Transverse colon (tissue), 4 donors: ENCODE measurements around the gene TTC17. TPM values are rescaled to one million over a fixed set of nuclear protein-coding genes. Genes with fewer than 3 reads are reported as not detected.

ENCODE experiments used
- DNase-seq: peaks from one replicate; pipeline ENCODE4 v3.0.0-alpha.2; 2019
- H3K27ac ChIP-seq, 4 donors: fragments of 200-600 bp; sonication (generic); 2 replicates each; pipeline ENCODE4 v1.5.1; 2016 to 2018; ENCODE audit warnings: inconsistent platforms in 4 of 4
- H3K27me3 ChIP-seq: fragments of 200-600 bp; sonication (generic); 2 replicates; pipeline ENCODE4 v1.5.1; 2017; ENCODE audit warnings: inconsistent platforms
- H3K36me3 ChIP-seq, 4 donors: fragments of 200-600 bp; sonication (generic); 2 replicates each; pipeline ENCODE4 v1.5.1; 2017 to 2019; ENCODE audit warnings: inconsistent platforms in 4 of 4
- H3K4me1 ChIP-seq, 4 donors: fragments of 200-600 bp; sonication (generic); 2 replicates each; pipeline ENCODE4 v1.5.1; 2017 to 2020; ENCODE audit warnings: inconsistent platforms in 4 of 4
- H3K4me3 ChIP-seq, 4 donors: fragments of 200-600 bp; sonication (generic); 1 replicate in 1 of 4; 2 replicates in 3 of 4; pipeline versions ENCODE4 v1.5.1 to v1.6.1; 2017 to 2019; ENCODE audit warnings: inconsistent platforms in 4 of 4
- H3K9me3 ChIP-seq, 2 donors: fragments of 200-600 bp; sonication (generic); 2 replicates each; pipeline ENCODE4 v1.5.1; 2017 to 2019; ENCODE audit warnings: inconsistent platforms in 2 of 2
- EP300 ChIP-seq: sonication (generic); formaldehyde crosslinking; IDR thresholded peaks from one replicate; pipeline ENCODE4 v1.6.1; 2017; ENCODE audit warnings: antibody characterized with exemption, low read depth
- POLR2A ChIP-seq: fragments of 450-650 bp; IDR thresholded peaks from one replicate; pipeline ENCODE4 v1.6.1; 2016; ENCODE audit warnings: antibody characterized with exemption, mild to moderate bottlenecking, moderate library complexity
- POLR2AphosphoS5 ChIP-seq, 3 donors: sonication (generic); formaldehyde crosslinking; IDR thresholded peaks; one replicate each; pipeline ENCODE4 v1.6.1; 2016; ENCODE audit warnings: antibody characterized with exemption in 3 of 3
- WGBS, 2 donors: methylation state at CpG; one replicate each; pipeline ENCODE4 v1.1.5; 2018; ENCODE audit warnings: low coverage in 1 of 2; 5-methylcytosine and 5-hydroxymethylcytosine counted together
- in situ Hi-C, 4 donors: fragments of 200-750 bp; cut with MboI; loops; one replicate each; pipeline versions ENCODE4 v1.15.0 to v1.15.1; 2017; ENCODE audit warnings: low sequenced_read_pairs in 3 of 4, low pct_ligation_motif_present in 1 of 4, low pct_unique_long_range_greater_than_20kb in 1 of 4
- intact Hi-C: fragments of 100-400 bp; cut with DNase I; formaldehyde crosslinking; loops from one replicate; pipeline ENCODE4 v1.15.1; 2023; ENCODE audit warnings: low total_unique reads
- total RNA-seq, 4 donors: library from RNA; depleted of rRNA; stranded (reverse); fragments of >200 nt; gene quantifications; one replicate each; pipeline ENCODE4 v1.1.0, GENCODE V29; 2016
- TF ChIP-seq, protein P1 (sequence below), 5 experiments: fragments of 200-600 bp in 3 of 5; fragments of 450-650 bp in 2 of 5; sonication (generic) in 3 of 5; IDR thresholded peaks; 1 replicate in 2 of 5; 2 replicates in 3 of 5; pipeline ENCODE4 v1.5.1; 2016 to 2017; ENCODE audit warnings: antibody characterized with exemption in 5 of 5, inconsistent platforms in 3 of 5, mild to moderate bottlenecking in 2 of 5, moderate library complexity in 1 of 5

The TTC17 gene, protein sequence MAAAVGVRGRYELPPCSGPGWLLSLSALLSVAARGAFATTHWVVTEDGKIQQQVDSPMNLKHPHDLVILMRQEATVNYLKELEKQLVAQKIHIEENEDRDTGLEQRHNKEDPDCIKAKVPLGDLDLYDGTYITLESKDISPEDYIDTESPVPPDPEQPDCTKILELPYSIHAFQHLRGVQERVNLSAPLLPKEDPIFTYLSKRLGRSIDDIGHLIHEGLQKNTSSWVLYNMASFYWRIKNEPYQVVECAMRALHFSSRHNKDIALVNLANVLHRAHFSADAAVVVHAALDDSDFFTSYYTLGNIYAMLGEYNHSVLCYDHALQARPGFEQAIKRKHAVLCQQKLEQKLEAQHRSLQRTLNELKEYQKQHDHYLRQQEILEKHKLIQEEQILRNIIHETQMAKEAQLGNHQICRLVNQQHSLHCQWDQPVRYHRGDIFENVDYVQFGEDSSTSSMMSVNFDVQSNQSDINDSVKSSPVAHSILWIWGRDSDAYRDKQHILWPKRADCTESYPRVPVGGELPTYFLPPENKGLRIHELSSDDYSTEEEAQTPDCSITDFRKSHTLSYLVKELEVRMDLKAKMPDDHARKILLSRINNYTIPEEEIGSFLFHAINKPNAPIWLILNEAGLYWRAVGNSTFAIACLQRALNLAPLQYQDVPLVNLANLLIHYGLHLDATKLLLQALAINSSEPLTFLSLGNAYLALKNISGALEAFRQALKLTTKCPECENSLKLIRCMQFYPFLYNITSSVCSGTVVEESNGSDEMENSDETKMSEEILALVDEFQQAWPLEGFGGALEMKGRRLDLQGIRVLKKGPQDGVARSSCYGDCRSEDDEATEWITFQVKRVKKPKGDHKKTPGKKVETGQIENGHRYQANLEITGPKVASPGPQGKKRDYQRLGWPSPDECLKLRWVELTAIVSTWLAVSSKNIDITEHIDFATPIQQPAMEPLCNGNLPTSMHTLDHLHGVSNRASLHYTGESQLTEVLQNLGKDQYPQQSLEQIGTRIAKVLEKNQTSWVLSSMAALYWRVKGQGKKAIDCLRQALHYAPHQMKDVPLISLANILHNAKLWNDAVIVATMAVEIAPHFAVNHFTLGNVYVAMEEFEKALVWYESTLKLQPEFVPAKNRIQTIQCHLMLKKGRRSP
- total RNA-seq = 100 to 1,000 TPM in 3 of 4 donors, 10 to 100 TPM in 1; 78.2 to 428 (median 131) TPM

DNA sequence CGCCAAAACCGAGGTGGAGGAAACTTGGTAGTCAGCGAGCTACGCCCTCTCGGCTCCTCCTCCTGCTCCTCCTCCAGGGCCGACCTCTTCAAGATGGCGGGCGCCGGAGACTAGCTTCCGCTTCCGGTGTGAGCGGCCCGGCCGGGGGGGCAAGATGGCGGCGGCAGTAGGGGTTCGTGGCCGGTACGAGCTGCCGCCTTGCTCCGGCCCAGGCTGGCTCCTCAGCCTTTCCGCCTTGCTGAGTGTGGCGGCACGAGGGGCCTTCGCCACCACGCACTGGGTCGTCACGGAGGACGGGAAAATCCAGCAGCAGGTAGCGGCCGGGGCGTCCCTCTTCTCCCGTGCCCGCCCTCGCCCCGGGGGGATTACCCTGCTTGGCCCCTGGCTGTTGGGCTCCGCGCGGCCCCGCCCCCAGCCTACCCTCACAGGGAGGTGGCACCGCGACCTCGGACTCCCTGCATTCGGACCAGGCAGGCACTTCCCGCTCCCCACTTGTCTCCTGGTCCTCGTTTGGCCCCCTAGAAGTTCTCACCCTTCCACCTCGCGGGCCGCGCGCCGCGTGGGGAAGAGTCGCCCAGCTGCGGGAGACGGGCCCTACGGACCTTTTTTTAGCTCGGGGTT lies at the start of gene TTC17:
Gene TTC17 (plus strand): TSS at position 120 of the 621 bp plus-strand sequence. CDS start 35 bp downstream, at position 155.
- peak; percentile 95 for DNase-seq
- H3K36me3 ChIP-seq = no peaks in the 10 kb centered on the region
- H3K4me1 ChIP-seq = peaks cover 11 to 26% (median 23%) of the 10 kb centered on the region in 4 donors
- WGBS, 2 donors = 0 to 1% methylated on average over 2 to 44 of the region's 58 CpGs
- TF ChIP-seq EP300 = no peak
- TF ChIP-seq POLR2A = peak; percentile 88
- TF ChIP-seq, protein P1, sequence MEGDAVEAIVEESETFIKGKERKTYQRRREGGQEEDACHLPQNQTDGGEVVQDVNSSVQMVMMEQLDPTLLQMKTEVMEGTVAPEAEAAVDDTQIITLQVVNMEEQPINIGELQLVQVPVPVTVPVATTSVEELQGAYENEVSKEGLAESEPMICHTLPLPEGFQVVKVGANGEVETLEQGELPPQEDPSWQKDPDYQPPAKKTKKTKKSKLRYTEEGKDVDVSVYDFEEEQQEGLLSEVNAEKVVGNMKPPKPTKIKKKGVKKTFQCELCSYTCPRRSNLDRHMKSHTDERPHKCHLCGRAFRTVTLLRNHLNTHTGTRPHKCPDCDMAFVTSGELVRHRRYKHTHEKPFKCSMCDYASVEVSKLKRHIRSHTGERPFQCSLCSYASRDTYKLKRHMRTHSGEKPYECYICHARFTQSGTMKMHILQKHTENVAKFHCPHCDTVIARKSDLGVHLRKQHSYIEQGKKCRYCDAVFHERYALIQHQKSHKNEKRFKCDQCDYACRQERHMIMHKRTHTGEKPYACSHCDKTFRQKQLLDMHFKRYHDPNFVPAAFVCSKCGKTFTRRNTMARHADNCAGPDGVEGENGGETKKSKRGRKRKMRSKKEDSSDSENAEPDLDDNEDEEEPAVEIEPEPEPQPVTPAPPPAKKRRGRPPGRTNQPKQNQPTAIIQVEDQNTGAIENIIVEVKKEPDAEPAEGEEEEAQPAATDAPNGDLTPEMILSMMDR (IDR thresholded peaks at IDR 0.05) = no peak
- peak; percentile 85 to 91 (median 86) for TF ChIP-seq POLR2AphosphoS5 (IDR thresholded peaks at IDR 0.05)
- peak within 1 kb of the TSS; percentile 91 to 96 (median 92) for H3K27ac ChIP-seq
- intact Hi-C loops (no loop called here), in situ Hi-C loops (no loop called here)
- H3K4me3 ChIP-seq = peak within 1 kb of the TSS; percentile 77 to 97 (median 92)
- H3K27me3 ChIP-seq = no peaks in the 10 kb centered on the region
- H3K9me3 ChIP-seq = no peaks in the 10 kb centered on the region

DNA sequence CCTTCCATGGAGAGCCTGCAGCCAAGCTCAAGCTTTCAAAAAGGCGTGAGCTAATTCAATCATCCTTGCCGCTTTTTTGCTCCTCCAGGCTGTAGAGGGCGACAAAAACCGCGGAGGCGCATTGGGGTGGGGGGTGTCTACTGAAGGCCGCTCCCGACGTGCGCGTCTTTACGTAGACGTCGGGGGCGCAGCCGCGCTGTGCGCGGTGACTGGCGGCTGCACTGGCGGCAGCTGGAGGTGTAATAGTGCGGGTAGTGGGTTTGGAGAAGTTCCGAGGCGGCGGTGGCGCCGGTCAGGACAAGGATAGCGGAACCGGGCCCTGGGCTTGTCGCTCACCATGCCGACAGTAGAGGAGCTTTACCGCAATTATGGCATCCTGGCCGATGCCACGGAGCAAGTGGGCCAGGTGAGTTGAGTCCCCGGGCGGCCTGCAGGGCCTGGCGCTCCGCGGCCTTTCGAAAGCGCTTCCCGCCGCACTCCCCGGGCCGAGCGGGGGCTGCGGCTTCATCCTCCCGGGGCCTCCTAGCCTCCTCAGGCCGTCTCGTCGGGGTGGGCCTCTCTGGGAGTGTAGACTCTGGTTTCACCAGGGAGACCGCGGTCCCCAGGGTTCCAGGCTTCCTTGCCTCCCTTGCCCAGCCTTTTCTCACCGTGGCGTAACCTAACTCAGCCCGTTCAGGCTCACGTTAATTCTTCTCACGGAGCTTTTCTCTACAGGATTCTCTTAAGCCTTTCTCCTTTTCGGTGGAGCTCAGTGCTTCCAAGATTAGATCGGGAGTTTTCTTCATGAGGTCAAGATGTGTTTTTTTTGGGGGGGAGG lies 46.7 kb upstream of the TTC17 start, which contains the start of gene API5:
Gene API5 (plus strand): TSS at position 206 of the 817 bp plus-strand sequence. CDS start 132 bp downstream, at position 338.
- TF ChIP-seq, protein P1 (IDR thresholded peaks at IDR 0.05) = peak; percentile 60 to 74 (median 70)
- peak; percentile 78 to 85 (median 85) for TF ChIP-seq POLR2AphosphoS5 (IDR thresholded peaks at IDR 0.05)
- TF ChIP-seq POLR2A = peak; percentile 84
- TF ChIP-seq EP300 = no peak
- Histone ChIP-seq H3K27me3 (no peaks in the 10 kb centered on the region), H3K36me3 (no peaks in the 10 kb centered on the region), H3K4me1 (peaks cover 11 to 27% (median 24%) of the 10 kb centered on the region in 4 donors), H3K27ac (peak within 1 kb of the TSS; percentile 89 to 95 (median 90)), H3K9me3 (no peaks in the 10 kb centered on the region), H3K4me3 (peak within 1 kb of the TSS; percentile 80 to 98 (median 84))
- peak; percentile 93 for DNase-seq
- intact Hi-C loops (no loop called here), in situ Hi-C loops (loop anchor here in 2 of 4 donors (25.0 kb wide), 1 partner anchor 100 kb away; no protein-coding TSS in a partner anchor)
- WGBS, 2 donors = 0 to 3% methylated on average over 6 to 37 of the region's 60 CpGs

DNA sequence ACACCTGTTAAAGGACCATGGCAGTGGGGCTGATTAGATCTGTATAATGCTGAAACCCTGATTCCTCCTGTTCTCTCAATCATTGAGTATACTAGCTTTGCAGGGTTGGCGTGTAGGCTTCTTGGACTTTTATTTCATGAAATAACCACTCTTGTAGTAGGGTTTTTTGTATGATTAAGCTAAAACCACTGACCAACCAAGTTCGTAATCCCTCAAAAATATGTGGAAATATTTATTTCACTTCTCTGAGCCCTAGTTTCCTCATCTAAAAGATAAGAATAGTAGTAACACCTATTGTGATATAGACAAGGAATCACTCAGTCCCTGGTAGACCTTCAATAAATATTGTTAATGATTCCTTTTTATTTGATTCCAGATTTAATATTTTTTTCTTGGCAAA lies 42.8 kb upstream of the TTC17 start:
- in situ Hi-C loops (loop anchor here in 2 of 4 donors (25.0 kb wide), 1 partner anchor 96 kb away; no protein-coding TSS in a partner anchor), intact Hi-C loops (no loop called here)
- no peak for TF ChIP-seq POLR2AphosphoS5 (IDR thresholded peaks at IDR 0.05)
- TF ChIP-seq POLR2A = no peak
- TF ChIP-seq EP300 = no peak
- TF ChIP-seq, protein P1 (IDR thresholded peaks at IDR 0.05) = no peak
- 74 to 81% methylated on average over 2 of the region's 2 CpGs for WGBS, 2 donors
- no peaks in the 10 kb centered on the region for H3K27me3 ChIP-seq
- no peaks in the 10 kb centered on the region for H3K9me3 ChIP-seq
- H3K36me3 ChIP-seq = peaks cover 0 to 16% (median 7%) of the 10 kb centered on the region in 4 donors
- H3K27ac ChIP-seq = no peak overlapping the region
- no peak for DNase-seq
- peaks cover 11 to 27% (median 24%) of the 10 kb centered on the region in 4 donors for H3K4me1 ChIP-seq
- no peak overlapping the region for H3K4me3 ChIP-seq
